Endothelial cell (in vitro differentiated cells): ENCODE data around the gene CLK3. TPM values are rescaled to one million over a fixed set of nuclear protein-coding genes. Genes with fewer than 3 reads are reported as not detected.
"Not testable (repeated sequence)": the region's sequence is repeated elsewhere in the genome, so short reads cannot be mapped to it uniquely, and the experiment has no call there.

Experiments used
- DNase-seq: peaks from one replicate; pipeline ENCODE4 v3.0.0; 2021; ENCODE audit warnings: low spot score
- H3K27ac Mint-ChIP-seq: one replicate; pipeline ENCODE4 v1.8.0; 2021; ENCODE audit warnings: mixed read lengths, inconsistent platforms; ENCODE audit not compliant: unreplicated experiment
- H3K27me3 Mint-ChIP-seq: one replicate; pipeline ENCODE4 v1.8.0; 2021; ENCODE audit warnings: mild to moderate bottlenecking, moderate library complexity, mixed read lengths, inconsistent platforms; ENCODE audit not compliant: unreplicated experiment
- H3K36me3 Mint-ChIP-seq: one replicate; pipeline ENCODE4 v1.8.0; 2021; ENCODE audit warnings: mild to moderate bottlenecking, low read depth, mixed read lengths, inconsistent platforms; ENCODE audit not compliant: unreplicated experiment
- H3K4me1 Mint-ChIP-seq: one replicate; pipeline ENCODE4 v1.8.0; 2021; ENCODE audit warnings: mild to moderate bottlenecking, mixed read lengths, inconsistent platforms; ENCODE audit not compliant: unreplicated experiment
- H3K4me3 Mint-ChIP-seq: one replicate; pipeline ENCODE4 v1.8.0; 2021; ENCODE audit warnings: mild to moderate bottlenecking, mixed read lengths, inconsistent platforms; ENCODE audit not compliant: unreplicated experiment
- H3K9me3 Mint-ChIP-seq: one replicate; pipeline ENCODE4 v1.8.0; 2021; ENCODE audit warnings: mixed read lengths, inconsistent platforms; ENCODE audit not compliant: unreplicated experiment
- CTCF ChIP-seq: fragments of 200-600 bp; sonication (generic); IDR thresholded peaks from one replicate; pipeline ENCODE4 v1.5.0; 2021; ENCODE audit warnings: antibody characterized with exemption; ENCODE audit not compliant: unreplicated experiment
- total RNA-seq: library from RNA; stranded (reverse); fragmentation: NEBNext Ultra II Directional; extraction: Animal tissue kit (Norgen Biotek cat#: 25700); gene quantifications from one replicate; pipeline ENCODE4 v1.2.1, GENCODE V29; 2021; ENCODE audit not compliant: unreplicated experiment

The CLK3 gene
- total RNA-seq, 1 donor from 2014 or later = 81.7 TPM

DNA sequence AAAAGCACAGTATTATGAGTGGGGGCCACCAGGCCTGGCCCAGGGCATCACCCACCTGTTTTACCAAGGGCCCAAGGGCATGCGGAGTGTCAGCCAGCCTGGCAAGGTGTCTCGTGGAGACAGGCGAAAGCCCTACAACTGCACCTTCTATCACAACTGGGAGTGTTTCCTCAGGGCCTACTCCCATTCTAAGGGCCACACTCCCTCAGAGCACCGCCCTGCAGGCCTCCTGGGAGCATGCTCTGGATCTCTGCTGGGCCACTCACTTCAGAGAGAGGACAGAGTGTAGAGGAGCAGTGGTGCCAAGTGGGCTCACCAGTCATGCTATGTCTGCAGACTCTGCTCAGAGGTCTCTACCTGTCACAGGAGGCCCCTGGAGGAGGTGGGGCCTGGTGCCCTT is 21.2 kb upstream of the CLK3 start:
- Mint-ChIP-seq H3K27me3 (peaks cover 8% of the 10 kb centered on the region), H3K27ac (no peak overlapping the region), H3K4me1 (peaks cover 49% of the 10 kb centered on the region), H3K9me3 (no peaks in the 10 kb centered on the region), H3K4me3 (no peak overlapping the region), H3K36me3 (peaks cover 32% of the 10 kb centered on the region)
- DNase-seq = no peak
- no peak for TF ChIP-seq CTCF

DNA sequence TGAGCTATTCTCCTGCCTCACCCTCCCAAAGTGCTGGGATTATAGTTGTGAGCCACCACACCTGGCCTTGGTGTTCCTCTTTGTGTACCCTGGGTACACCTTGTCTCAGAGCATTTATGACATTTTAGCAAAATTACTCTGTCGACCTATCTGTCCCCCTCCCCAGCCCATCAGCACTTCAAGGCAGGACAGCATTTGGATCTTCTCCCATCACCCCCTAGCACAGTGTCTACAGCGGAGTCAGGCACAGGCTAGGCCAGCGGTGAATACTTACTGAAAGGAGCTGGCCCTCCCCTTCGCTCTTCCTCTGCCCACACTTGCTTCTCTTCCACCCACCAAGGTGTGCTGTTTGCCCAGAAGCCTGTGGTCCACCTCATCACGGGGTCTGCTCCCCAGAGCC is 20.4 kb upstream of the CLK3 start:
- Mint-ChIP-seq H3K27ac (peak overlapping the region; percentile 34), H3K4me3 (no peak overlapping the region), H3K36me3 (peaks cover 29% of the 10 kb centered on the region), H3K9me3 (no peaks in the 10 kb centered on the region), H3K27me3 (peaks cover 8% of the 10 kb centered on the region), H3K4me1 (peaks cover 41% of the 10 kb centered on the region)
- no peak for DNase-seq
- TF ChIP-seq CTCF = no peak

DNA sequence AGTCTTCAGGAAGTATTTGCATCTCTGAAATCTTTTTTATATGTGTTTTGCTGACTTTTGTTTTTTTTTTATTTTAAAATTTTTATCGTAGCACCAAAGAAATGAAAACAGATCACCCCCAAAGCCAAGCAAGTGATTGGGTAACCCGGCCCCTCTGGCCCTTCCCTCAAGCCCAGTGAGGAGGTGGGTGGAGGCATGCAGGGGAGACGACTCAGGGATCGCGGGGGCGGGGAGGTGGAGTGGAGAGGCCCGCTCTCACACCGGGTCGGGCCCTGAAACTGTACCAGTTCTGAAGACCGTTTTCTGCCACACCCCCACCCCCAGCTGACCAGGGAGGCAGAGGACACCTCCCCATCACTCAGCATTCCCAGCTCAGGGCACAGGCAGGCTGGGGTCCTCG is 18.9 kb upstream of the CLK3 start:
- H3K9me3 Mint-ChIP-seq, DNase-seq, H3K27ac Mint-ChIP-seq, H3K27me3 Mint-ChIP-seq, H3K4me3 Mint-ChIP-seq: not testable (repeated sequence)
- Mint-ChIP-seq H3K4me1 (peaks cover 26% of the 10 kb centered on the region), H3K36me3 (peaks cover 24% of the 10 kb centered on the region)

GRCh38 chr15:74597146-74597705 is 18.4 kb upstream of the CLK3 start:
- peaks cover 21% of the 10 kb centered on the region for H3K4me1 Mint-ChIP-seq
- not testable (repeated sequence) for H3K27me3 Mint-ChIP-seq, H3K27ac Mint-ChIP-seq, H3K9me3 Mint-ChIP-seq, H3K4me3 Mint-ChIP-seq, DNase-seq
- peaks cover 24% of the 10 kb centered on the region for H3K36me3 Mint-ChIP-seq

DNA sequence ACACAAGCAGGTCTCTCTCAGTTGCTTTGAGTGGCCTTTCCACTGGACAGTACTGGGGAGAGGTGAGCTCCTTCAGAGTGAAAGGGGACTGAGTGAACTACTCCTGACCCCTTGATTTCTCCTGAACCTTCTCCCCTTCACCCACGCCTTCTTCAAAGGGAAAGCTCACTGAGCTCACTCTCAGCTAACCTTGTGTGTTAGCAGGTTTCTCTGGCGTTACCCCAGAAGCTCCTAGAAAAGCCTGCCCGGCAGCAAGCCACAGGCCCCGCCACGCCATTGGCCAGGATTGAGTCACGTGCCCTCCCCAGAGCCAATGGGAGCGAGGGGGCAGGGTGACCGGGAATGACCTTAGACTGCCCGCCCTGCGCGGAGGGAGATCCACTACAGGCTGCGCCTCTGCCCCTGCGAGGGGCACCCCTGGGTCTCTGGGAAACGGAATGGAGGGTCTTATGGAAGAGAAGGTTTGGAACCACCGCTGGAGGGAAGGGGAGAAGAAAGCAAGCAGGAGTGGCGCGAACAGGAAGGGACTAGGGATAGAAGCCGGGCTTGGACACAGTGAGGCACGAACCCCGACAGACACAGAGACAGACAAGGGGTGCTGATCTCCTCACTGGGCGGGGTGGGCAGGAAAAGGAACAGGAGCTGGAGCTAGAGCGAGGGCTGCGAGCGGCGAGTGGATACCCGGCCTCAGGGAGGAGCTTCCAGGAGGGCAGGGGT is 17.4 kb upstream of the CLK3 start:
- Mint-ChIP-seq H3K9me3 (no peaks in the 10 kb centered on the region), H3K36me3 (peaks cover 24% of the 10 kb centered on the region), H3K4me3 (peak overlapping the region; percentile 92), H3K27ac (peak overlapping the region; percentile 80), H3K27me3 (peaks cover 8% of the 10 kb centered on the region), H3K4me1 (peaks cover 10% of the 10 kb centered on the region)
- DNase-seq = peak; percentile 82
- TF ChIP-seq CTCF = no peak

DNA sequence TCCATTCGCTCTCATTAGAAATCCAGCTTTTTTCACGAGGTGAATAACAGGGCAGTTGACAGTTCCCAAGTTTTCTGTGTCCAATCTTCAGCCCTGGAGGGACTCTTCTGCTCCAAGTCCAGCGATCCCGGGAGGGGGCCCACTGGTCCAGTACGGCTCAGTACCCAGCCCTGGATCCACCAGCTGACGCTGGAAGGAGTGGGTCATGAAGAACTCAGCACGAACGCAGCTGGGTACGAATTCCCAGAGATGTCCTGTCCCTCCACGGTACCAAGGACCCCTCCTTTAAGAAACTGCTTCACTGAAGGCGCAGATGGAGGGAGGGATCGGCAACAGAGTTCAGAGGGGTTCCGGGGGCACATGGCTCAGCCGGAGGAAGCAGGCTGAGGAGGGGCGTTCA is 16.5 kb upstream of the CLK3 start:
- Mint-ChIP-seq H3K27me3 (peaks cover 8% of the 10 kb centered on the region), H3K9me3 (no peaks in the 10 kb centered on the region), H3K27ac (no peak overlapping the region), H3K4me3 (no peak overlapping the region), H3K4me1 (peaks cover 7% of the 10 kb centered on the region), H3K36me3 (peaks cover 19% of the 10 kb centered on the region)
- no peak for DNase-seq
- no peak for TF ChIP-seq CTCF
